Testis (tissue), 3 donors: Measurements from ENCODE around the gene ZDHHC16. TPM values are rescaled to one million over a fixed set of nuclear protein-coding genes. Genes with fewer than 3 reads are reported as not detected.
A peak's percentile ranks its signal among the peaks of the same experiment; 100 is the strongest.

Experiments
- DNase-seq: peaks from one replicate; pipeline ENCODE4 v3.0.0-alpha.2; 2019
- H3K27ac ChIP-seq, 2 donors: fragments of 200-600 bp; sonication (generic); one replicate each; pipeline ENCODE4 v1.5.1; 2019
- H3K27me3 ChIP-seq: fragments of 200-600 bp; sonication (generic); one replicate; pipeline ENCODE4 v1.5.1; 2019
- H3K36me3 ChIP-seq: fragments of 200-600 bp; sonication (generic); one replicate; pipeline ENCODE4 v1.5.1; 2017; ENCODE audit warnings: low read depth; ENCODE audit errors: missing control alignments
- H3K4me1 ChIP-seq: fragments of 200-600 bp; sonication (generic); one replicate; pipeline ENCODE4 v1.5.1; 2019
- H3K4me3 ChIP-seq, 2 donors: fragments of 200-600 bp; sonication (generic); one replicate each; pipeline ENCODE4 v1.5.1; 2017 to 2019
- H3K9me3 ChIP-seq: fragments of 200-600 bp; sonication (generic); one replicate; pipeline ENCODE4 v1.5.1; 2017
- POLR2A ChIP-seq: fragments of 450-650 bp; IDR thresholded peaks from one replicate; pipeline ENCODE4 v1.6.1; 2017; ENCODE audit warnings: antibody characterized with exemption, mild to moderate bottlenecking, moderate library complexity
- WGBS, 2 donors: methylation state at CpG; one replicate each; pipeline ENCODE4 v1.1.5; 2018; 5-methylcytosine and 5-hydroxymethylcytosine counted together
- intact Hi-C: fragments of 100-400 bp; cut with DNase I; formaldehyde crosslinking; loops from one replicate; pipeline ENCODE4 v1.15.1; 2023; ENCODE audit warnings: low total_unique reads
- polyA plus RNA-seq: library from polyadenylated mRNA; stranded (reverse); fragments of 350-450 nt; fragmentation: Illumina TruSeq; extraction: RNeasy Lipid Tissue Mini Kit (QIAGEN cat#74804); gene quantifications from one replicate; pipeline ENCODE4 v1.2.3, GENCODE V29; 2014; ENCODE audit warnings: low read depth, low replicate concordance; ENCODE audit not compliant: insufficient read depth
- total RNA-seq, 2 donors: library from RNA; depleted of rRNA; stranded (reverse); fragments of >200 nt; gene quantifications; one replicate each; pipeline ENCODE4 v1.2.3, GENCODE V29; 2016
- TF ChIP-seq, protein P1 (sequence below), 3 experiments: fragments of 450-650 bp in 2 of 3; fragments of 200-600 bp in 1 of 3; sonication (generic) in 1 of 3; IDR thresholded peaks; one replicate each; pipeline ENCODE4 v1.5.1; 2016 to 2019; ENCODE audit warnings: antibody characterized with exemption in 3 of 3, mild to moderate bottlenecking in 2 of 3, moderate library complexity in 1 of 3

ZDHHC16 gene
- total and polyA plus RNA-seq, 3 donors from 2014 or later: 40.5 to 58.0 (median 42.8) TPM

DNA sequence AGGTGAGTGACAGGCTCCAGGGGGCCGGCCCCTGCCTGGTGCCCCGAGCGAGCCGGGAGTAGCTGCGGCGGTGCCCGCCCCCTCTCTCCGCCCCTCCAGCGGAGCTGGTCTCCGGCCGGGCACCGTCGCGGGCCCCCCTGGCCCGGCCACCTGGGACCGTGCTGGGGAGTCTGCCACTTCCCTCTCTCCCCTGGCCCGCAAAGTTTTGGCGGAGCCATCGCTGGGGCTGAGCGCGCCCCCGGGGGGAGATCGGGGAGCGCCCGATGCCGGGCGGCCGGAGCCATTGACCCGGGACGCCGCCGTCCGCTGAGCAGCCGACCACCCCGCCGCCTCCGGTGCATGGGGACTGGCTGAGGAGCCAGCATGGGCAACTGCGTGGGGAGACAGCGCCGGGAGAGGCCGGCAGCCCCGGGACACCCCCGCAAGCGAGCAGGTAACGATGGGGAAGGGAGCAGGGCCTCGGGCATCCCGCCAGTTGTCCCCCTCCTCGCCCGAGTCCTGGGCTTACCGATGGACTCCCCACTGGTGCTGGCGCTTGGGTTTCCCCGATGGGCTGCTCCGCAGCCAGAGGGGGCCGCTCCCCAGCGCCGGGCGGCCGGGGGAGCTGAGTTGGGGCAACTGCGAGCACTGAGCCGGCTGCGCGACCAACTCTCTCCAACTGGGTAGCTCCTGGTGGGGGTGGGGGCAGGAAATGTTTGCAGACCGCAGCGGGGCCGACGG, 53.0 kb downstream of the ZDHHC16 start, which contains the start of gene UBTD1:
Gene UBTD1 (plus strand): TSS at position 84 of the 720 bp plus-strand sequence. CDS start 280 bp downstream, at position 364.
- WGBS, 2 donors: 0% methylated on average over 6 to 30 of the region's 66 CpGs
- intact Hi-C loops: no loop called here
- Histone ChIP-seq H3K27ac (peak within 1 kb of the TSS; percentile 93 to 96), H3K4me1 (peaks cover 23% of the 10 kb centered on the region), H3K36me3 (no peaks in the 10 kb centered on the region), H3K27me3 (no peaks in the 10 kb centered on the region), H3K9me3 (no peaks in the 10 kb centered on the region), H3K4me3 (peak within 1 kb of the TSS; percentile 91 to 96)
- DNase-seq: peak; percentile 57
- peak; percentile 6 for TF ChIP-seq POLR2A
- TF ChIP-seq, protein P1, sequence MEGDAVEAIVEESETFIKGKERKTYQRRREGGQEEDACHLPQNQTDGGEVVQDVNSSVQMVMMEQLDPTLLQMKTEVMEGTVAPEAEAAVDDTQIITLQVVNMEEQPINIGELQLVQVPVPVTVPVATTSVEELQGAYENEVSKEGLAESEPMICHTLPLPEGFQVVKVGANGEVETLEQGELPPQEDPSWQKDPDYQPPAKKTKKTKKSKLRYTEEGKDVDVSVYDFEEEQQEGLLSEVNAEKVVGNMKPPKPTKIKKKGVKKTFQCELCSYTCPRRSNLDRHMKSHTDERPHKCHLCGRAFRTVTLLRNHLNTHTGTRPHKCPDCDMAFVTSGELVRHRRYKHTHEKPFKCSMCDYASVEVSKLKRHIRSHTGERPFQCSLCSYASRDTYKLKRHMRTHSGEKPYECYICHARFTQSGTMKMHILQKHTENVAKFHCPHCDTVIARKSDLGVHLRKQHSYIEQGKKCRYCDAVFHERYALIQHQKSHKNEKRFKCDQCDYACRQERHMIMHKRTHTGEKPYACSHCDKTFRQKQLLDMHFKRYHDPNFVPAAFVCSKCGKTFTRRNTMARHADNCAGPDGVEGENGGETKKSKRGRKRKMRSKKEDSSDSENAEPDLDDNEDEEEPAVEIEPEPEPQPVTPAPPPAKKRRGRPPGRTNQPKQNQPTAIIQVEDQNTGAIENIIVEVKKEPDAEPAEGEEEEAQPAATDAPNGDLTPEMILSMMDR (IDR thresholded peaks at IDR 0.05): no peak

DNA sequence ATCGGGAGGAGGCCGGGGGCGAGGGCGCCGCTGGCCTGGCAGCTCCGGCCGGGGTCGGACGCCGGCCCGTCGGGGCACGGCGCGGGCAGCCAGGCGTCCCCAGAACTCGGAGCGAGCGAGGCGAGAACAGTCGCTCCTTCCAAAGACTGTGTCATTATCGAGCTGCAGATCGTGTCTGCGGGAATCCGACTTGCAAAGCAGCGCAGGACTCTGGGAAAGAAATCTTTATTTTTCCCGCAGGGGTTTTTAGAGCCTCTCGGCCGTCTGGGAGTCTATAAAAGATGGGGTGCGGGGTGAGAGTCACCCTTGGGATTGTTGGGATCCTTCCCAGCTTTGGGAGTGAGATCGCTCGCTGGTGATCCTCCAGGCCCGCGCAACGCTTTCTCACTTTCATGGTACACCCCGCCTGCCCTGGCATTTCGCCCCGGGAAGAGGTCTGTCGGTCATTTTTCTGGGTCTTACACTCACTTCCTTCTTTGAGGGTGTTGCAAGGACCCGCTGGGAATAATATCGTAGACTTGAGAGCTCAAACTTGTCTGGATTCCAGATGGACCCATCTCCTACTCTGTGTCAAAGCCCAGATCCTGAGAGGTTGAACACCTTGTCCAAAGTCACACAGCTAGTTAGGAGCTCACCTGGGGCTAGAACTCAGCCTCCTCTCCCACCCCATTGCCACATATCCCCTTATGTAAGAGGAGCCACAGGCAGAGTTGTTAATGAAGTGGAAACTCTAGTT, 53.8 kb downstream of the ZDHHC16 start:
- Histone ChIP-seq H3K9me3 (no peaks in the 10 kb centered on the region), H3K36me3 (no peaks in the 10 kb centered on the region), H3K27ac (peak overlapping the region; percentile 93 to 96), H3K4me1 (peaks cover 16% of the 10 kb centered on the region), H3K4me3 (peak overlapping the region; percentile 91 to 96), H3K27me3 (no peaks in the 10 kb centered on the region)
- WGBS, 2 donors: 1 to 6% methylated on average over 11 to 41 of the region's 41 CpGs
- intact Hi-C loops: no loop called here
- DNase-seq: peak; percentile 70
- TF ChIP-seq, protein P1 (IDR thresholded peaks at IDR 0.05): no peak
- no peak for TF ChIP-seq POLR2A

DNA sequence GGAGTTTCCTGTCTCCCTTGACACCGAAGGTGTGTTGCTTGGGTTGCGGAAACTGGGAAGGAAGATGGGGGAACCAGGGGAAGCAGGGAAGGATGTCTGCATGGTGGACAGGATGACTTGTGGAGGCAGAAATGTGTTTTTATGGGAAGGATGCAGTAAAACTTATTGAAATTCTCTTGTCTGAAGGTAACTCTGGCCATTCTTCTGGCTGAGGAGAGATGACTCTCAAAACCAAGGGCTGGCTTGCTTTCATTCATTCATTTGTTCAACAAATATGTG, 54.3 kb downstream of the ZDHHC16 start:
- peak overlapping the region; percentile 93 to 96 for H3K27ac ChIP-seq
- no peak for DNase-seq
- TF ChIP-seq, protein P1 (IDR thresholded peaks at IDR 0.05): no peak
- TF ChIP-seq POLR2A: no peak
- no peaks in the 10 kb centered on the region for H3K27me3 ChIP-seq
- no peaks in the 10 kb centered on the region for H3K9me3 ChIP-seq
- H3K36me3 ChIP-seq: no peaks in the 10 kb centered on the region
- intact Hi-C loops: no loop called here
- peak overlapping the region; percentile 91 to 96 for H3K4me3 ChIP-seq
- 38 to 42% methylated on average over 2 of the region's 2 CpGs for WGBS, 2 donors
- H3K4me1 ChIP-seq: peaks cover 11% of the 10 kb centered on the region

DNA sequence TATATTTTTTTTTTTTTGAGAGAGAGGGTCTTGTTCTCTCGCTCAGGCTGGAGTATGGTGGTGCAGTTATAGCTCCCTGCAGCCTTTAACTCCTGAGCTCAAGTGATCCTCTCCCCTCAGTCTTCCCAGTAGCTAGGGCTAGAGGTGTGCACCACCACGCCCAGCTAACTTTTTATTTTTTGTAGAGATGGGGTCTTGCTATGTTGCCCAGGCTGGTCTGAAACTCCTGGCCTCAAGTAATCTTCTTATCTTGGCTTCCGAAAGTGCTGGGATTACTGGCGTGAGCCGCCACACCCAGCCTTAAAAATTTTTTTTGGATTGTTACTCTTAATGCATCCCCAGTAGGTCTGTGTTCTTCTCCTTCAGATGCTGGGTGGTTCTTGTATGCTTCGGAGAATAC, 56.9 kb downstream of the ZDHHC16 start:
- no peak overlapping the region for H3K4me3 ChIP-seq
- intact Hi-C loops: no loop called here
- H3K27ac ChIP-seq: no peak overlapping the region
- no peaks in the 10 kb centered on the region for H3K27me3 ChIP-seq
- WGBS, 2 donors: 92 to 96% methylated on average over 6 of the region's 6 CpGs
- DNase-seq: no peak
- TF ChIP-seq POLR2A: no peak
- TF ChIP-seq, protein P1 (IDR thresholded peaks at IDR 0.05): no peak
- no peaks in the 10 kb centered on the region for H3K36me3 ChIP-seq
- H3K4me1 ChIP-seq: peaks cover 6% of the 10 kb centered on the region
- no peaks in the 10 kb centered on the region for H3K9me3 ChIP-seq
